Stimulated activated CD4-positive, alpha-beta T cell treated with anti-CD3 and anti-CD28 coated beads, Interleukin-2, amount 100 ng/mL, for 24 hours (primary cell): ENCODE results near the gene POLG2.
"Not testable (repeated sequence)": the region's sequence is repeated elsewhere in the genome, so short reads cannot be mapped to it uniquely, and the experiment has no call there.

Experiments used
- DNase-seq, 2 donors: peaks; one replicate each; pipeline ENCODE4 v3.0.0-alpha.2; 2020

POLG2 gene

DNA sequence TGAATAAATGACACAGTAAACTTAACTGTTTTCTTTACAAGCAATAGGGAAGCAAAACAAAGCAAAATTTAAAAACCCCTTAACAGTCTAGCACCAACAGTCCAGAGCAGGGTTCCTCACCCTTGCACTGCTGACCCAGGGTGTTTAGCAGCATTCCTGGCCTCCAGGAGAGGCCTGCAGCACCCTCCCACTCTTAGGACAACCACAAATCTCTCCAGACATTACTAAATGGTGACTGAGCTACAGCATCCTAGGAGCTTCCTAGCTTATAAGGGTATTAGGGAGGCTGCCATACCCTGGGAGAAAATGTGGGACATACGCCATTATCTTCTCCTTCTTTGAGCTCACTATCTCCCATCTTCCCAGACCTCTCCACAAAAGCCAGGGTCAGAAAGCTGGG lies 15.9 kb downstream of the POLG2 start:
- DNase-seq, result no peak

DNA sequence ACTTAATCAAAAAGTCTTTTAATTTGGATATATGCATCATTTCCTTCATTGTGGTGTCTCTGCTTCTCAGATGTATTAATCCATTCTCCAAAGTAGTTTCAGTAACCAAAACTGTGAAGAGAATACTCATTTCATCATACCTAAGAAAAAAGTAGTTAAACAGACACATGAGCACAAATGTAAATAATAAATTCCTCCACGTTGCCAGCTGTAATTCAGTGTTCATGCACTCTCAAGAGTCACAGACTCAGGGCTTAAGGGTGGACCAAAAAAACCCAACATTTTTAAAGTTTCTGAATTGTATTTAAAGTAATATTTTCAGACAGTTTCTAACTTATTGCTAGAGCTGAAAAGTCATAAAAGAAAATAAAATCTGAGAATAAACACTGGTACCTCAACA lies 19.0 kb downstream of the POLG2 start:
- DNase-seq, result no peak

DNA sequence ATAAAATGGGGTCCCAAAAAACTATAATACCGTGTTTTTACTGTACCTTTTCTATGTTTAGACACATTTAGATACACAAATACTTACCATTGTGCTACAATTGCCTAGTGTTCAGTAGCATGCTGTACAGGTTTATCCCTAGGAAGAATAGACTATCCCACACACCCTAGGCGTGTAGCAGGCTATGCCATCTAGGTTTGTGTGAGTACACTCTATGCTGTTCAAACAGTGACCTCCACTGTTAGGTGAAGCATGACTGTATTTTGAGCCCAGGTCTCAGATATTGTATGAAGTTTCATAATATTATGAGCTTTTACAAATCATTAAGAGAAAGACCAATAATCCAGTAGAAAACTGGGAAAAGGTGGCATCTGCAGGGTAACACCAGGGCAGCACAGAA lies 24.3 kb downstream of the POLG2 start:
- no peak for DNase-seq

DNA sequence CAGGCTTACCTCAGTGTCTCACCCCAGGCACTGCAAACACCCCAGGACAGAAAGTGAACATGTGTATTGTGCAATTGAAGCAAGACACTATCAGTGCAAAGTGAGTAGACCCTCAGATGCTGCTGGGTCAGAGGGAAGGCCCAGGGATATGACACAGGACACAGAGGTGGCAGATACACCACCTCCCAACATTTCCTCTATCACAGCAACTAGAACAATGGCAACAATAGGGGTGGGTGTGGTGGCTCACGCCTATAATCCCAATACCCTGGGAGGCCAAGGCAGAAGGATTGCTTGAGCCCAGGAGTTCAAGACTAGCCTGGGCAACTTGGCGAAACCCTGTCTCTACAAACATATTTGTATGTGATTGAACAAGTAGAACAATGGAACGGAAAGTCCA lies 25.4 kb downstream of the POLG2 start:
- no peak for DNase-seq

DNA sequence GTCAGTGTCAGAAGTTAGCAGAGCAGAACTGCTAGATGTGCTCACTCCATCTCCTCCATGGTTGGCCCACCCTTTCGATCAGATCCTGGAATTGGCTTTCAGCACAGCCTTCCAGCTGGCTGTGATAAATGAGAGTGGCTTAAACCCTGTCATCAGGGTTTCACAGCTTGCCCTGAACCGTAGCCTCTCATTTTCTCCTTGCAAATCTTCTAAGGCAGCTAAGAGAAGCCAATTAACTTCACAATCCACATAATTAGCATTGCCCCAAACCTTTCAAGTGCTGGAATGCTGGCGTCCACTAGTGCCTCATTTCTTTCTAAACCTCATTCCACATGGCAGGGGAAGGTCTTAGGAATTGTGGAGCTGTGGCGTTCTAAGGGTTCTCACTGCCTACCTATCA lies 26.2 kb downstream of the POLG2 start:
- no peak for DNase-seq

DNA sequence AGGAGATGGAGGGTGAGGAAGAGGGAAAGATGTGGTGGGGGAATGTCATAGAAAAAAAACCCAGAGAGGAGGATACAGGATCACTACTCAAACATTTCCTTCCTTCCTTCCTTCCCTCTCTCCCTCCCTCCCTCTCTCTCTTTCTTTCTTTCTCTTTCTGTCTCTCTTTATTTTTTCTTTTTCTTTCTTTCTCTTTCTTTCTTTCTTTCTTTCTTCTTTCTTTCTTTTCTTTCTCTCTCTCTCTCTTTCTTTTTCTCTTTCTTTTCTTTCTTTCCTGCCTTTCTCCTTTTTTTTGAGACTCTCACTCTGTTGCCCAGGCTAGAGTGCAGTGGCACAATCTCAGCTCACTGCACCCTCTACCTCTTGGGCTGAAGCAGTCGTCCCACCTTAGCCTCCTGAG lies 30.0 kb downstream of the POLG2 start:
- not testable (repeated sequence) for DNase-seq

DNA sequence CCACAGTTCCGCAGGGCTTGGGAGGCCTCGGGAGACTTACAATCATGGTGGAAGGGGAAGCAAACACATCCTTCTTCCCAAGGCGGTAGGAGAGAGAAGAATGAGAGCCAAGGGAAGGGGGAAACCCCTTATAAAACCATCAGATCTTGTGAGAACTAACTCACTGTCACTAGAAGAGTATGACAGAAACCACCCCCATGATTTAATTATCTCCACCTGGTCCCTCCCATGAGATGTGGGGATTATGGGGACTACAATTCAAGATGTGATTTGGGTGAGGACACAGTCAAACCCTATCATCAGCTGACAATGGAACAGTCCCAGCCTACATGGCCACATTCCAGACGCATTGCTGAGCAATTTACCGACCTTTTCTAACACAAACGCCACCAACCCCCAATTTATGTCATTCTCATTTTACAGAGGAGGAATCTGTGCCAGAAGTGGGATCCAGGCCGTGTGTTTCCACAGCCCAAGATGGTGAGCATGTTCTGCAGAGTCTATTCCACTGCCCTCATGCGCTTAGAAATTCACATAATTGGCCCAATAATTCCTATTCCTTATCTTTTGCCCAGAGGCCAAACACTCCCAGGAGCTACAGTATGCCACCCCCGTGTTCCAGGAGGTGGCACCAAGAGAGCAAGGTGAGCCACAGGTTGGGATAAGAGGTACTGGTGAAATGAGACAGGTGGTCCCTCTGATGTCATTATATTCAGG lies 30.7 kb downstream of the POLG2 start:
- DNase-seq, result no peak

DNA sequence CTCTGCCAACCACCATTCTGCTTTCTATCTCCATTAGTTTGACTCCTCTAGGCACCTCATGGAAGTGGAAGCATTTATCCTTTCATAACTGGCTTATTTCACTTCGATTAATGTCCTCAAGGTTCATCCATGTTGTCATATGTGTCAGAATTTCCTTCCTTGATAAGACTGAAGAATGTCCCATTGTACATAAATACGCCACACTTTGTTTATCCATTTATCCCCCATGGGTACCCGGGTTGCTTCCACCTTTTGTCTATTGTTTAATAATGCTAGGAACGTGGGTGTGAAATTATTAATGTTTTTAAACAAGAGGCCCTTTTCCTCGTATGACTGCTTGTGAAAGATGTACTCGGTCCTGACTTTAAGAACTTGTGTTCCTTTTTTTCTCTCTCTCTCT lies 35.1 kb downstream of the POLG2 start:
- DNase-seq, result no peak

DNA sequence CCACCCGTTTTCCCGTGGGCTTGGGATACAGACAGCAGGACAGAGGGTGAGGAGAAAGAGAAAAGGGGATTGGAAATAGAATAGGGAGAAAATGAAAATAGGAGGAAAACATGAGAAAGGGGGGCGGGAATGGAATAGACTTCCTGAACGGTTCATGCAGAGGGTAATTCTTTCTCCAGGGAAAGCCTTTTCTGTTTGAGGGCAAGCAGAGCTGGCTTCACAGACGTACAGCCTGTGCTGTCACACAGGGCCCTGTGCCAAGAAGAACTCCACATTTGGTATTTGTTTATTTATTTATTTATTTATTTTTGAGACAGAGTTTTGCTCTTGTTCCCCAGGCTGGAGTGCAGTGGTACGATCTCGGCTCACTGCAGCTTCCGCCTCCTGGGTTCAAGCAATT lies 35.9 kb downstream of the POLG2 start:
- no peak for DNase-seq

DNA sequence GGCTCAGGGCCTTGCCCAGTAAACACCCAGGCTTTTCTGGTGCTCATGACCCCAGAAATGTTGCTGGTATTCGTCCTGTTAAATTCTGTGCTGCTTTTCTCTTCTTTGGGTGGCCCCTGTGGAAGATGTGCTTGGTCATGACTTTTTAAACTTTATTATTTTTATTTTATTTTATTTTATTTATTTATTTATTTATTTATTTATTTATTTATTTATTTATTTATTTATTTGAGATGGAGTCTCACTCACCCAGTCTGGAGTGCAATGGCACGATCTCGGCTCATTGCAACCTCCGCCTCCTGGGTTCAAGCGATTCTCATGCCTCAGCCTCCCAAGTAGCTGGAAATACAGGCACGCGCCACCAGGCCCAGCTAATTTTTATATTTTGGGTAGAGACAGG lies 37.0 kb downstream of the POLG2 start:
- not testable (repeated sequence) for DNase-seq

DNA sequence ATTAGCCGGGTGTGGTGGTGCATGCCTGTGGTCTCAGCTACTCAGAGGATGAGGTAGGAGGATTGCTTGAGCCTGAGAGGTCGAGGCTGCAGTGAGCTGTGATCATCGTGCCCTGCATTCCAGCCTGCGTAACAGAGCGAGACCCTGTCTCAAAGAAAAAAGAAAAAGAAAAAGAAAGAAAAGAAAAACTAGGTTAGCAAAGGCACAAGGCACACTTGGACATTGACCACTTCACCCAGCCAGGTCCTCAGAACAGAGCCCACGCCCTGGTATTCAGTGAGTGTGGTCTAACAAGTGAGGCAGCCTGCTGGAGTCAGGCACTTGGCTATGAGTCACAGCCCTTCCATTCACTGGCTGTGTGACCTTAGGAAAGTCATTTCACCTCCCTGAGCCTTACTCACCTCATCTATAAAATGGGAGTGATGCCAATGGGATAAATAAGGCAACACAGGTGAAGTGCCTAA lies 37.5 kb downstream of the POLG2 start:
- DNase-seq, result no peak

DNA sequence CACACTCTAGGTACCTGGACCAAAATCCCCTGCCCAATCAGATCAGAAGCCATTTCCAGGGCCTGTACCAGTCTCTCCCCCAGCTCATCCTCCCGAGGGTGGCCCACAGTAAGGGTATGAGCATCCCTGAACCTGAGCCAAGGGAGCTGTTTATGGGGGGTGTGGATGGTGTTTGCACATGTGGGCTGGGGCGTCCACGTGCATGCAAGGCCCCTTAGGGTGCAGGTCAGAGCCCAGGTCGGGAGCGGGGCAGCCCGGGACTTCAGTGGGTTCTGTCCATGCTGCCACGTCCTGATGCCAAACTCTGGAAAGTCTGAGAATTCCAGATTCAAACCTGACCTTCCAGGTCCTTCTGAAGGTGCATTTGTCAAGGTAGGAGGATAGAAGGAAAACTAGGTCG lies 38.1 kb downstream of the POLG2 start:
- DNase-seq, result no peak

DNA sequence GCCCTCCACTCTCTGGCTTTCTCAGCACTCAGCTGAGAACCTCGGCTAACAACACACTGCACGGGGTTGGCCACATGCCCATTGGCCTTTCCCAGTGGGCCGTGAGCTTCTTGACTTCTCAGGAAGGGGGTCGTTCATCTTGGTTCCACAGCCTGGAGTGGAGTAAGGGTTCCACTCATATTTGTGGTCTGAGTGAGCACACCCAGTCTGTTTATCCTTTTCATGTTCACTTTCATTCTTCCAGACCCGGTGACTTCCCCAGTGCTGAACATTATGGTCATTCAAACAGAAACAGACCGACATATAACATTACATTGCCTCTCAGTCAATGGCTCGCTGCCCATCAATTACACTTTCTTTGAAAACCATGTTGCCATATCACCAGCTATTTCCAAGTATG lies 39.7 kb downstream of the POLG2 start:
- DNase-seq, result no peak

DNA sequence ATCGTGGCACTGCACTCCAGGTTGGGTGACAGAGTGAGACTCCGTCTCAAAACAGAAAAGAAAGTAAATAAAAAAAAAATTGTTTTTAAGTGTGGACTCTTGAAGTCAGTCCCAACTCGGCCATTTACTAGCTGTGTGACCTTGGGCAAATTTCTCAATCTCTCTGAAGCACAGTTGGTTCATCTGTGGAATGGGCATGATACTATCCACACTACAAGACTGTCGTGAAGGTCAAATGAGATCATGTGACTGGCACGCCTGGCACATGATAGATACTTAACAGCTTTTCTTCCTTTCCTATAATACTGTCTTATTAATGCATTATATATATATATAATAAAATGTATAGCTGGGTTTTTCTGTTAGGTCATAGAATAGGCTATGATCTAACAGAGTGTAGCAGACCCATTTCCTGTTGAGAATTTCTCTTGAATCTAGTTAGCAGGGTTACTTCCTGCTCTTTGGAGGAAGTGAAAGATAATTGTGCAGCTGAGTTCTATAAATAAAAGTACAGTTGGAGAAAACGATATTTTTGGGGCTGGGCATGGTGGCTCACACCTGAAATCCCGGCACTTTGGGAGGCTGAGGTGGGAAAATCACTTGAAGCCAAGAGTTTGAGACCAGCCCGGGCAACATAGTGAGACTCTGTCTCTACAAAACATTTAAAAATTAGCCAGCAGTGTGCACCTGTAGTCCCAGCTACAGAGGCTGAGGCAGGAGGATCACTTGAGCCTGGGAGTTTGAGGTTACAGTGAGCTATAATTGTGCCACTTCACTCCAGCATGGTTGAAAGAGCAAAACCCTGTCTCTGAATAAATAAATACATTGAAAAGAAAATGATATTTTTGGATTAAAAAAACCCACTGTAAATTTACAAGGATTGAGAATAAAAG lies 40.6 kb downstream of the POLG2 start:
- no peak for DNase-seq

DNA sequence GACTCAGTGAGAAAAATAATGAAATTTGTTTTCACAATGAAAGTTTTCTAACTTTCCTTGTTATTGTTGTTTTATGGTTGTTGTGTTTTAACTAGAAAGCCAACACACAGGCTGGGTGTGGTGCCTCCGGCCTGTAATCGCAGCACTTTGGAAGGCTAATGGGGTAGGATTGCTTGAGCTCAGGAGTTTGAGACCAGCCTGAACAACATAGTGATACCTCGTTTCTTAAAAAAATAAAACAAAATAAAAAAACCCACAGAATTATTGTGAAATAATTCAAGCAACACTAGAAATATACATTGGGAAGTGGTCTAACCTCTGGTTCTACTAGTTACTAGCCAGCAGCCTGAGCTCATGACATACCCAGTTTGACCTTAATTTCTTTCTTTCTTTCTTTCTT lies 47.3 kb downstream of the POLG2 start:
- no peak for DNase-seq

DNA sequence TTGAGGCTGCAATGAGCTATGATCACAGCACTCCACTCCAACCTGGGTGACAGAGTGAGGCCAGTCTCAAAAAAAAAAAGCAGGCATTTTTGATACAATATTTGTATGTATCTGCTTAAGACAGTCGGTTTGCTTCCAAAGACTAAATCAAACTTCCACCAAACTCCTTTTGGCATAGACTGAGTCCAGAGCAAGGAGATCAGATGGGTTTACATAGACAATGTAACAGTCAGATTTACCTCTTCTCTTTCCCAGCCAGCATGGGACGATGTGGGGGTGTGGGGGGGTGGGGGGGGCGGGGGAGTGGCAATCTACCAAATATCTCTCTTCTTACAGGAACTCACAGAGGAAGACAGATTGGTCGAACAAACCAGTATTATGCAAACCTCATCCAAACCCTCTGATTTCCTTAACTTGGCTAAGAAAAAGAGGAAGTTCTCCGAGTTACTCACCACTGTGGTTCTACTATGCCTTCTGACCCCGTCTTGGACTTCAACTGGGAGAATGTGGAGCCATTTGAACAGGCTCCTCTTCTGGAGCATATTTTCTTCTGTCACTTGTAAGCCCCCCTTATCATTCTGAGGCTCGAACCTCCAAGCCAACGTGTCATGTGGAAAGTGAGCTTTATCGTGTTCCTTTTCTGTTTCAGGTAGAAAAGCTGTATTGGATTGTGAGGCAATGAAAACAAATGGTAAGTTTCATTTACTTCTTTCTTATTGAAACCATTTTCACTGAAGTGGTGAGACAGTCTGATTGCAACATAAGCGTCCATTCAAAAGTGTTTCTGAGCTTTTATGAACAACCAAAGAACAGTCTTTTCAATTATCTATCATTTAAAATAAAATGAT lies 48.0 kb downstream of the POLG2 start, which contains the start of gene MILR1:
MILR1 (plus strand) TSS at position 451 of the 848 bp plus-strand sequence; CDS start at position 505, 54 bp downstream.
- DNase-seq, result no peak

DNA sequence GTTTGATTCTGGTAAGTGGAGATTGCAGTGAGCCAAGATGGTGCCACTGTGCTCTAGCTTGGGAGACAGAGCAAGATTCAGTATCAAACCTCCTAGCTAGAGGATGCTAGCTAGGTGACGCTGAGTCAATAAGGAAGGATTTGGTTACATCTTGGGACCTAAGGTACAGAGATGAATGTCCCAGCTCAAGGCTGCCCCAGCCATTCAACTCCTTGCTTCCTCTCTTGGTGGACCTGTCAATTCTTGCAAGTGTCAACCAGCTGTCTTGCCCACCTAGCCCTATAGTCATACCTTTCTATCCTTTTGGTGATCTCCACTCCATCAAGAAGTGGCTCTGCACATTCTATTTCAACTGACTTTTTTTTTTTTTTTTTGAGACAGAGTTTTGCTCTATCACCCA lies 49.3 kb downstream of the POLG2 start:
- no peak for DNase-seq

DNA sequence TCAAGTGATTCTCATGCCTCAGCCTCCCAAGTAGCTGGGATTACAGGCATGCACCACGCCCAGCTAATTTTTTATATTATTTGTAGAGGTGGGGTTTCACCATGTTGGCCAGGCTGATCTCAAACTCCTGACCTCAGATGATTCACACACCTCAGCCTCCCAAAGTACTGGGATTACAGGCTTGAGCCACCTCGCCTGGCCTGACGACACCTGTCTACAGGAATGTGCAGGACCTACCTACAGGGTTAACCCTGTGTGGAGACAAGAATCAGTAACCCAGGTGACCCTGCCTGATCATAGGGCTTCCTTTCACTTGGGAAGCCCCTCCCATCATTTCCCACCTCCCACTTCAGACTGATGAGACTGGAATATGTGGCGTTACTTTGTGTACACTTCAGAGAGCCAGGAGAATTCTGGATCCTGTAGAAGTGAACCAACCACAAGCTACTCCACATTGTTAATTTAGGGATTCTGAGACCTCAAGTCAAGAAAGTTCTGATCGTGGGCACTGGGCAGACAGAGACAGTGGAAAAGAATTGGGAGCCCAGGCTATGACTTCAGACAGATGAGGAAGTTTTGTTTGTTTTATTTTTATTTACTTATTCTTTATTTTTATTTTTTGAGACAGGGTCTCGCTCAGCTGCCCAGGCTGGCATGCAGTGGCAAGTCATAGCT lies 53.6 kb downstream of the POLG2 start:
- no peak for DNase-seq

DNA sequence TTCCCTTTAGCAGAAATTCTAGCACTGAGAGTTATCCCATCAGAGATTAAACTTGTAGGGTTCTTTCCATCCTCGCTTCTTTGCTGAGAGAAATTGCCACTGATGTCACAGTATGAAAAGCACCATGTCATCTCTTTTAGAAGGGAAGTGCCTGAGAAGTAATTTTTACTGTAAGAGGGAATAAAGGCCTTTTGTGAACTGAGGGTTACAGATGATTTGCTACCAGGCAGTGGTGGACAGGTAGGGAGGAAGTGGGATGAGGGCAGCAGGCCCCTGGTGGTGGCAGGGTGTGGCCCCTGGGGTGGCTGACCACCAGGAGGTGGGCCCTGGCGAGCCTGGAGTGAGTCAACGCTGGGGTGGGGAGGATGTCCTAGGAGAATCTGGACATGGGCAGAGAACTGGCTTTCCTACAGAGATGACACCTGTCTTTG lies 54.3 kb downstream of the POLG2 start:
- no peak for DNase-seq

DNA sequence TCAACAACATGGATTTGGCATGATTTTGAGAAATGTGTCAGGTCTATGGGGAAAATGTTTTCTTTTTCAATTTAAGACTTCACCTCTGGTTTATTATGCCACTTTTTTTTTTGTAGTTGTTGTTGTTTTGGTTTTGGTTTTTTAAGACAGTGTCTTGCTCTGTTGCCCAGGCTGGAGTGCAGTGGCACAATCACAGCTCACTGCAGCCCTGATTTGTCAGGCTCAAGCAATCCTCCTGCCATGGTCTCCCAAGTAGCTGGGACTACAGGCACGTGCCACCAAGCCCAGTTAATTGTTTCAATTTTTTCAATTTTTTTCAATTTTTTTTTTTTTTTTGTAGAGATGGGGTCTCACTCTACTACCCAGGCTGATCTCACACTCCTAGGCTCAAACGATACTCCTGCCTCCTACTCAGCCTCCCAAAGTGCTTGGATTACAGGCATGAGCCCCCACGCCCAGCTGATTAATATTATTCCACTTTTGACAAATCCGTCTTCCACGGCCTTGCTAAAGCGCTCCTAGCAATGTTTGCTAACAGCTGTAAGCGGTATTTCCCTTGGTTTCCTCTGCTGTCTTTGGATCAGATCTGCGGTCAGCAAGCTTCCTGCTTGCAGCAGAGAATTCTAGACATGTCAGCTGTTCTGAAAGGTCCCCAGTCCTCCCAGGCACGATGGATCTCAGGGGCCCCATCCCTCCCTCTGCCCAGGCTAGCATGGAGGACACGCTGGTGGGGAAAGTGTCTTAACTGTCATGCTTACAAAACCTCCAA lies 54.9 kb downstream of the POLG2 start:
- DNase-seq, result no peak

DNA sequence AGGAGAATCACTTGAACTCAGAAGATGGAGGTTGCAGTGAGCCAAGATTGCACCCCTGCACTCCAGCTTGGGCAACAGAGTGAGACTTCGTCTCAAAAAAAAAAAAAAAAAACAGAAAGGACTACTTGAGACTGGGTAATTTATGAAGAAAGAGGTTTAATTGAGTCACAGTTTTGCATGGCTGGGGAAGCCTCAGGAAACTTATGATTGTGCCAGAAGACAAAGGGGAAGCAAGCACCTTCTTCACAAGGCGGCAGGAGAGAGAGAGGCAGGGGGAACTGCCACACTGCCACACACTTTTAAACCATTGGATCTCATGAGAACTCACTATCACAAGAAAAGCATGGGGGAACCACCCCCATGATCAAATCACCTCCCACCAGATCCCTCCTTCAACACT lies 56.9 kb downstream of the POLG2 start:
- no peak for DNase-seq

DNA sequence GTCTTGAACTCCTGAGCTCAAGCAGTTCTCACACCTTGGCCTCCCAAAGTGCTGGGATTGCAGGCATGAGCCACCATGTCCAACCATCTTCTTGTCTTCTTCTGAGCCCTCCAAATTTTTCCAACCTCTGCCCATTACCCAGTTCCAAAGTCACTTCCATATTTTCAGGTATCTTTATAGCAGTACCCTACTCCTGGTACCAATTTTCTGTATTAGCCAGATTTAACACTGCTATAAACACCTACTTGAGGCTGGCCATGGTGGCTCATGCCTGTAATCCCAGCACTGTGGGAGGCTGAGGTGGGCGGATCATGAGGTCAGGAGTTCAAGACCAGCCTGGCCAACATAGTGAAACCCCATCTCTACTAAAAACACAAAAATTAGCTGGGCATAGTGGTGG lies 57.3 kb downstream of the POLG2 start:
- DNase-seq, result not testable (repeated sequence)
